ENCODE data around the gene AKAP4. TPM values are rescaled to one million over a fixed set of nuclear protein-coding genes. Genes with fewer than 3 reads are reported as not detected.

AKAP4 gene
- total RNA-seq: not detected in 2 replicates
- long read RNA-seq, partial matches to known transcripts: 0 of 1 reads
- long read RNA-seq, other reads (novel, unspliced or antisense): 1 of 1 reads

DNA sequence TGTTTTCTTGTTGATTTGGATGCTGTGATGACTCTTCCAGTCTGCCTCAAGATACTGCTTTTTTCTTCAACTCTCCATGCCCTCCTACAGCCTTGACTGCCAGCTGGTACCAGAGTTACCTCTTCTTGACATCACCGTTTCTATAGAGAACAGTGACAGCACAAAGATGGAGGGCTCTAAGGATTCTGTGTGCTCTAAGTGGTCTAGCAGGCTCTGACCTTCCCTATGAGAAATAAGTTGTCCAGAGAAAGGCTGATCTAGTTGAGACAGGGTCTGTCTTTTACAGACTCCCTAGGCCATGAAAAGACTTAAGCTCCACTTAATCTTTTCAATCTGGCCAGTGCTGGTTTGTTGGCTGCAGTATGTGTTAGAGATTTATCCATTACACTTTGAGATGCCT, at the start of gene AKAP4:
Gene AKAP4, minus strand, starts transcription at position 101 of the 400 bp plus-strand sequence. CDS start 118 bp downstream, outside the sequence.
- no peak for DNase-seq (ENCODE audit: extremely low spot score, unreplicated experiment)
- H3K4me3 Mint-ChIP-seq (ENCODE audit: unreplicated experiment): no peak within 1 kb of the TSS
- peaks cover 9% of the 10 kb centered on the region for H3K4me1 Mint-ChIP-seq (ENCODE audit: unreplicated experiment)
- TF ChIP-seq, protein P1, sequence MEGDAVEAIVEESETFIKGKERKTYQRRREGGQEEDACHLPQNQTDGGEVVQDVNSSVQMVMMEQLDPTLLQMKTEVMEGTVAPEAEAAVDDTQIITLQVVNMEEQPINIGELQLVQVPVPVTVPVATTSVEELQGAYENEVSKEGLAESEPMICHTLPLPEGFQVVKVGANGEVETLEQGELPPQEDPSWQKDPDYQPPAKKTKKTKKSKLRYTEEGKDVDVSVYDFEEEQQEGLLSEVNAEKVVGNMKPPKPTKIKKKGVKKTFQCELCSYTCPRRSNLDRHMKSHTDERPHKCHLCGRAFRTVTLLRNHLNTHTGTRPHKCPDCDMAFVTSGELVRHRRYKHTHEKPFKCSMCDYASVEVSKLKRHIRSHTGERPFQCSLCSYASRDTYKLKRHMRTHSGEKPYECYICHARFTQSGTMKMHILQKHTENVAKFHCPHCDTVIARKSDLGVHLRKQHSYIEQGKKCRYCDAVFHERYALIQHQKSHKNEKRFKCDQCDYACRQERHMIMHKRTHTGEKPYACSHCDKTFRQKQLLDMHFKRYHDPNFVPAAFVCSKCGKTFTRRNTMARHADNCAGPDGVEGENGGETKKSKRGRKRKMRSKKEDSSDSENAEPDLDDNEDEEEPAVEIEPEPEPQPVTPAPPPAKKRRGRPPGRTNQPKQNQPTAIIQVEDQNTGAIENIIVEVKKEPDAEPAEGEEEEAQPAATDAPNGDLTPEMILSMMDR (IDR thresholded peaks at IDR 0.05): no peak
- H3K27ac Mint-ChIP-seq (ENCODE audit: unreplicated experiment): no peak within 1 kb of the TSS
- no peaks in the 10 kb centered on the region for H3K9me3 Mint-ChIP-seq (ENCODE audit: unreplicated experiment)
- H3K36me3 Mint-ChIP-seq (ENCODE audit: unreplicated experiment): no peaks in the 10 kb centered on the region
- H3K27me3 Mint-ChIP-seq (ENCODE audit: unreplicated experiment): no peaks in the 10 kb centered on the region

DNA sequence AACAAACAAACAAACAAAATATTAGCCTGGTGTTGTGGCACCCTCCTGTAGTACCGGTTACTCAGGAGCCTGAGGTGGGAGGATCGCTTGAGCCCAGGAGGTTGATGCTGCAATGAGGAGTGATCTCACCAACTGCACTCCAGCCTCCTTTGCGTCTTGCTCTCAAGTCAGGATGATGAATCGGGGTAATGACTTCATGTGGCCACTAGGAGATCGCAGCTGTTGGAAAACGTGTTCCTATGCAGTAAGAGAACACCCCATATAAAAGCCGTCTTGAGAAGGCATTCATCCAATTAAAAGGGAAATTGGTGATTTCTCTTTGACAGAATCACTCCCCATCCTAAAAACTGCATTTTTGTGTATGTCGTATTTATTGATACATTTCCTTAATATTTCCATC, 10.7 kb upstream of the AKAP4 start:
- no peak for DNase-seq (ENCODE audit: extremely low spot score, unreplicated experiment)

DNA sequence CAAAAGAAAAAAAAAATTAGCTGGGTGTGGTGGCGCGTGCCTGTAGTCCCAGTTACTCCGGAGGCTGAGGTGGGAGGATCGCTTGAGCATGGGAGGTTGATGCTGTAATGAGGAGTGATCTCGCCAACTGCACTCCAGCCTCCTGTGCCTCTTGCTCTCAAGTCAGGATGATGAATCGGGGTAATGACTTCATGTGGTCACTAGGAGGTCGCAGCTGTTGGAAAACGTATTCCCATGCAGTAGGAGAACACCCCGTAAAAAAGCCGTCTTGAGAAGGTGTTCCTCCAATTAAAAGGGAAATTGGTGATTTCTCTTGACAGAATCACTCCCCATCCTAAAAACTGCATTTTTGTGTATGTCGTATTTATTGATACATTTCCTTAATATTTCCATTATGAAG, 5.9 kb upstream of the AKAP4 start:
- H3K9me3 Mint-ChIP-seq (ENCODE audit: unreplicated experiment): no peaks in the 10 kb centered on the region
- DNase-seq (ENCODE audit: extremely low spot score, unreplicated experiment): no peak
- TF ChIP-seq, protein P1 (IDR thresholded peaks at IDR 0.05): no peak
- no peaks in the 10 kb centered on the region for H3K36me3 Mint-ChIP-seq (ENCODE audit: unreplicated experiment)
- peaks cover 9% of the 10 kb centered on the region for H3K4me1 Mint-ChIP-seq (ENCODE audit: unreplicated experiment)
- no peaks in the 10 kb centered on the region for H3K27me3 Mint-ChIP-seq (ENCODE audit: unreplicated experiment)
- no peak overlapping the region for H3K27ac Mint-ChIP-seq (ENCODE audit: unreplicated experiment)
- H3K4me3 Mint-ChIP-seq (ENCODE audit: unreplicated experiment): no peak overlapping the region

More for the DNA sequence above, 10.7 kb upstream of the AKAP4 start:
- Mint-ChIP-seq H3K27me3 (ENCODE audit: unreplicated experiment) (no peaks in the 10 kb centered on the region), H3K9me3 (ENCODE audit: unreplicated experiment) (peaks cover under 1% of the 10 kb centered on the region), H3K4me1 (ENCODE audit: unreplicated experiment) (no peaks in the 10 kb centered on the region), H3K36me3 (ENCODE audit: unreplicated experiment) (no peaks in the 10 kb centered on the region), H3K4me3 (ENCODE audit: unreplicated experiment) (no peak overlapping the region), H3K27ac (ENCODE audit: unreplicated experiment) (no peak overlapping the region)
- TF ChIP-seq, protein P1 (IDR thresholded peaks at IDR 0.05): no peak

GRCh38 chrX:50204364-50204899, 3.6 kb upstream of the AKAP4 start, which contains the start of gene CCNB3:
TSS of gene CCNB3 (plus strand) at chrX:50204765. CDS start at chrX:50285164, 80,399 bp downstream.
- Mint-ChIP-seq H3K4me1 (ENCODE audit: unreplicated experiment) (peaks cover 9% of the 10 kb centered on the region), H3K9me3 (ENCODE audit: unreplicated experiment) (no peaks in the 10 kb centered on the region), H3K4me3 (ENCODE audit: unreplicated experiment) (peak within 1 kb of the TSS; percentile 72), H3K36me3 (ENCODE audit: unreplicated experiment) (no peaks in the 10 kb centered on the region), H3K27ac (ENCODE audit: unreplicated experiment) (peak within 1 kb of the TSS; percentile 61), H3K27me3 (ENCODE audit: unreplicated experiment) (no peaks in the 10 kb centered on the region)
- no peak for DNase-seq (ENCODE audit: extremely low spot score, unreplicated experiment)
- TF ChIP-seq, protein P1 (IDR thresholded peaks at IDR 0.05): peak; percentile 66

DNA sequence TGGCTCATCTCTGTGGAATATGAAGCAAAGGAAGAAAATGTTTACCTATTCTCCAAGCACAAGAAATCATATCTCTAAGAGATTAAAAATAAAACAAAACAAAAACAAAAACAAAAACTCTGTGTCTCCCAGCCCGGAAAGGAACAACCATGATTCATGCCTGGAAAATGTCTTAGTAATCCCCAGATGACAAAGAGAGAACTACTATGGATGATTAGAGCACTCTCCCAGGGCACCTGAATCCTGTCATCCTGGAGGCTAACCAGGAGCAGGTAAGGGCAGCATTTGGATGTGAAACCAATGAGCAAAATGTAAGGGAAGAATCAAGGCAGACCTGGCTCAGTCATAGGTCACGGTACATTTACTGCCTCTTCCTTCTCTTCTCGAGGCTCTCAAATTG, 1.7 kb upstream of the AKAP4 start:
- no peak for DNase-seq (ENCODE audit: extremely low spot score, unreplicated experiment)
- Mint-ChIP-seq H3K4me3 (ENCODE audit: unreplicated experiment) (no peak overlapping the region), H3K4me1 (ENCODE audit: unreplicated experiment) (peaks cover 9% of the 10 kb centered on the region), H3K36me3 (ENCODE audit: unreplicated experiment) (no peaks in the 10 kb centered on the region), H3K27ac (ENCODE audit: unreplicated experiment) (no peak overlapping the region), H3K27me3 (ENCODE audit: unreplicated experiment) (no peaks in the 10 kb centered on the region), H3K9me3 (ENCODE audit: unreplicated experiment) (no peaks in the 10 kb centered on the region)
- TF ChIP-seq, protein P1 (IDR thresholded peaks at IDR 0.05): no peak

Measured in osteocyte (in vitro differentiated cells).